HAP-1 (cell line): ENCODE measurements around the gene NECTIN2.
"Not testable (repeated sequence)": the region's sequence is repeated elsewhere in the genome, so short reads cannot be mapped to it uniquely, and the experiment has no call there.

ENCODE experiments used
- DNase-seq, 2 experiments: peaks; one replicate each; pipeline ENCODE4 v3.0.0-alpha.2; 2016 to 2020; ENCODE audit warnings: low spot score in 2 of 2
- H3K27me3 ChIP-seq: fragments of 250-450 bp; sonication (Bioruptor Pico); 2 replicates; pipeline ENCODE4 v1.5.1; 2020; ENCODE audit warnings: low read depth, mild to moderate bottlenecking, moderate library complexity
- H3K36me3 ChIP-seq: fragments of 250-450 bp; sonication (Bioruptor Pico); replicated peaks from 2 replicates; pipeline ENCODE4 v1.5.1; 2020; ENCODE audit warnings: mild to moderate bottlenecking
- H3K4me1 ChIP-seq: fragments of 250-450 bp; sonication (Bioruptor Pico); 2 replicates; pipeline ENCODE4 v1.5.1; 2020; ENCODE audit warnings: mild to moderate bottlenecking
- H3K4me3 ChIP-seq: fragments of 250-450 bp; sonication (Bioruptor Pico); 2 replicates; pipeline ENCODE4 v1.5.1; 2020; ENCODE audit warnings: mild to moderate bottlenecking, moderate library complexity
- H3K9me3 ChIP-seq: fragments of 250-450 bp; sonication (Bioruptor Pico); 2 replicates; pipeline ENCODE4 v1.5.1; 2020; ENCODE audit warnings: mild to moderate bottlenecking, moderate library complexity
- in situ Hi-C: fragments of 300-500 bp; cut with MboI; formaldehyde crosslinking; loops from 3 replicates; pipeline ENCODE4 v1.14.3; 2020; ENCODE audit warnings: low sequenced_read_pairs, inconsistent platforms, mixed read lengths

NECTIN2 gene

DNA sequence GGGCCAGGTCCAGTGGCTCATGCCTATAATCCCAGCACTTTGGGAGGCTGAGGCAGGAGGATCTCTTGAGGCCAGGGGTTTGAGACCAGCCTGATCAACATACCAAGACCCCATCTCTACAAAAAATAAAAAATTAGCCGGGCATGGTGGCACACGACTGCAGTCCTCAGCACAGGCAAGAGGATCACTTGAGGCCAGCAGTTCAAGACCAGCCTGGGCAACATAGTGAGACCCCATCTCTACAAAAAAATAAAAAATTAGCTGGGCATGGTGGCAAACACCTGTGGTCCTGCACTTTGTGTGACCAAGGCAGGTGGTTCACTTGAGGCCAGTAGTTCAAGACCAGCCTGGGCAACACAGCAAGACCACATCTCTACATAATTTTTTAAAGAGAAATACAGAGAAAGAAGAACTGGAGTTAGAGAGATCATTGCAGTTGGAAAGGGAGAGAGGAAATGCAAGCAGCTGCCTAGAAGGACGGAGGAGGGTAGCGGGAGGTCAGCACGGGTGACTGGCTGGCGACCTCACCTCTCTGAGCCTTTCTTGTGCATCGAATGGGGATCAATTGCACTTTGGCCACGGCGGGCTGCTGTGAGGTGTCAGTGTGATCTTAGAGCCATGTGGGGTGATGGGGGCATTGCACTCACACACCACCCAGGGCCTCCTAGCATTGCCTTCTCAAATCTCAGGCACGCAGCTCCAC is 23.3 kb upstream of the NECTIN2 start:
- Histone ChIP-seq H3K4me1 (no peaks in the 10 kb centered on the region), H3K36me3 (no peaks in the 10 kb centered on the region), H3K4me3 (no peak overlapping the region), H3K27me3 (peaks cover 5% of the 10 kb centered on the region; the same call in 1 of the 2 replicates), H3K9me3 (no peaks in the 10 kb centered on the region)
- no peak for DNase-seq
- in situ Hi-C loops: no loop called here

DNA sequence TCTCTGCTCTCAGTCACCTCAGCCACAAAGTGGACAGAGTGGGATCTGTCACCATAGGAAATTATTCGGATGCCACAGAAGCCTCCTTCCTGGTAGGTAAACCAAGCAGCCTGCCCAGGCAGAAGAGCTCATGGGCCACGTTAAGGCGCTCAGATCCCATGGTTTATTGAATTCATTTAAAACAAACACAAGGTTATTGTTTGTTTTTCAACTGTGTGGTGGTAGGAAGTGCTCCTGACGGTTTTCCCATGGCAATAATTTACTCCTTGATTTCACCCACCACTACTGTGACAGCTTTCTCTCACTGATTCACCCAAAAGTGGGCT is 22.8 kb upstream of the NECTIN2 start:
- no peaks in the 10 kb centered on the region for H3K4me1 ChIP-seq
- no peaks in the 10 kb centered on the region for H3K36me3 ChIP-seq
- peaks cover 5% of the 10 kb centered on the region; the same call in 1 of the 2 replicates for H3K27me3 ChIP-seq
- no peak overlapping the region for H3K4me3 ChIP-seq
- in situ Hi-C loops: no loop called here
- no peak for DNase-seq
- no peaks in the 10 kb centered on the region for H3K9me3 ChIP-seq

DNA sequence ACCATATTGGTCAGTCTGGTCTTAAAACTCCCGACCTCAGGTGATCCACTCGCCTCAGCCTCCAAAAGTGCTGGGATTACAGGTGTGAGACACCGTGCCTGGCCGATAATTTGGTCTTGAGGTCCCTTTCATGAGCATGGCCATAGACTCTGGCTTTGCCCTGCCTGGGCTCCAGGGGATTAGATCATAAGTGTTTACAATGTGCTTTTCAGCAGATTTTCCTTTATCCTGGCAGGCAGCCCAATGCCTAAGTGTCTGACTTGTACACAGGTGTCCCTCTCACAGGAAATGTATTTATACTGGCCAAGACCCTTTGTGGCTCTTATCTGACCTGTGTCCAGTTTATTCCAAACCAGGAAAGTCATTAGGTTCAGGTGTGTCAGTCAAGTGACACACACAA is 21.3 kb upstream of the NECTIN2 start:
- no peaks in the 10 kb centered on the region for H3K9me3 ChIP-seq
- H3K27me3 ChIP-seq: peaks cover 5% of the 10 kb centered on the region; the same call in 1 of the 2 replicates
- no peak overlapping the region for H3K4me3 ChIP-seq
- H3K4me1 ChIP-seq: no peaks in the 10 kb centered on the region
- DNase-seq: no peak
- in situ Hi-C loops: no loop called here
- H3K36me3 ChIP-seq: no peaks in the 10 kb centered on the region

- H3K27me3 ChIP-seq, H3K9me3 ChIP-seq, H3K4me3 ChIP-seq, H3K36me3 ChIP-seq, H3K4me1 ChIP-seq, DNase-seq, in situ Hi-C loops: not testable (repeated sequence)
These were observed 13.2 kb upstream of the NECTIN2 start for GRCh38 chr19:44832875-44833274.

DNA sequence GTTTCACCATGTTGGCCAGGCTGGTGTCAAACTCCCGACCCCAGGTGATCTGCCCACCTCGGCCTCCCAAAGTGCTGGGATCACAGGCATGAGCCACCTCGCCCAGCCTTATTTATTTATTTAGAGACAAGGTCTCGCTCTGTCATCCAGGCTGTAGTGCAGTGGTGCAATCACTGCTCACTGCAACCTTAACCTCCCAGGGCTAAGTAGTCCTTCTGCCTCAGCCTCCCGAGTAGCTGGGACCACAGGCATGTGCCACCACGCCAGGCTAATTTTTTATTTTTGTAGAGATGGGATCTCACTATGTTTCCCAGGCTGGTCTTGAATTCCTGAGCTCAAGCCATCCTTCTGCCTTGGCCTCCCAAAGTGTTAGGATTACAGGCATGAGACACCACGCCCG is 11.7 kb upstream of the NECTIN2 start:
- DNase-seq, H3K9me3 ChIP-seq, H3K4me1 ChIP-seq, H3K27me3 ChIP-seq, in situ Hi-C loops, H3K4me3 ChIP-seq, H3K36me3 ChIP-seq: not testable (repeated sequence)

DNA sequence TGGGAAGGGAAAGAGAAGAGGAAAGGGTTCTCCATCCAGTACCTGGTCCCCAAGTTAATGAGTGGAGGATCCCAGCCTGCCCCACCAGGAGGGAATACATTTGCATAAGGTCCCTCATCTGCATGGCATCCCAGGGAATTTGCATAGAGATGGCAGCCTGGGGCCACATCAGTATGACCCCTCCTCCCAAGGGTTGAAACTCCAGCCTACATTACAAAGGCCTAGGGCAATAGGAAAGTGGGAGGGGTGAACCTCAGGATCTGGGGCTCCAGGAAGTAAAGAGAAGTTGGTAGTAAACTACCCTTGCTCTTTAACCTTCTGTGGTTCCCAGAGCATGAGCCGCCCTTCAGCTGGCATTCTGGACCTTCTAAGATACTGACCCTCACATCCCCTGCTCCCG is 6.8 kb upstream of the NECTIN2 start:
- Histone ChIP-seq H3K36me3 (no peaks in the 10 kb centered on the region), H3K4me1 (no peaks in the 10 kb centered on the region; the same call in 1 of the 2 replicates), H3K9me3 (no peaks in the 10 kb centered on the region; the same call in 1 of the 2 replicates), H3K4me3 (no peak overlapping the region), H3K27me3 (no peaks in the 10 kb centered on the region; the same call in 1 of the 2 replicates)
- DNase-seq: no peak
- in situ Hi-C loops: loop anchor here (5.0 kb wide), 1 partner anchor 42 kb away; no protein-coding TSS in a partner anchor

DNA sequence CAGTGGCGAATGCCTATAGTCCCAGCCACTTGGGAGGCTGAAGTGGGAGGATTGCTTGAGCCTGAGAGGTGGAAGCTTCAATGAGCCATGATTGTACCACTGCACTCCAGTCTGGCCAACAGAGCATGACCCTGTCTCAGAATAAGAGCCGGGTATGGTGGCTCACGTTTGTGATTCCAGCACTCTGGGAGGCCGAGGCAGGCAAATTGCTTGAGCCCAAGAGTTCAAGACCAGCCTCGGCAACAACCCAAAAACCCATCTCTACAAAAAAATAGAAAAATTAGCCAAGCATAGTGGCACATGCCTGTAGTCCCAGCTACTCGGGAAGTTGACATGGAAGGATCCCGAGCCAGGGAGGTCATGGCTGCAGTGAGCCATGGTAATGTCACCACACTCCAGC is 5.3 kb upstream of the NECTIN2 start:
- Histone ChIP-seq H3K27me3 (no peaks in the 10 kb centered on the region), H3K36me3 (no peaks in the 10 kb centered on the region), H3K4me3 (no peak overlapping the region), H3K4me1 (peaks cover 6% of the 10 kb centered on the region), H3K9me3 (no peaks in the 10 kb centered on the region; the same call in 1 of the 2 replicates)
- in situ Hi-C loops: loop anchor here (10.0 kb wide), 2 partner anchors 116 to 266 kb away; no protein-coding TSS in a partner anchor
- no peak for DNase-seq

- no peak for DNase-seq
- Histone ChIP-seq H3K36me3 (no peaks in the 10 kb centered on the region; the same call in 1 of the 2 replicates), H3K27me3 (no peaks in the 10 kb centered on the region), H3K4me1 (peaks cover 6% of the 10 kb centered on the region), H3K4me3 (no peak overlapping the region), H3K9me3 (no peaks in the 10 kb centered on the region; the same call in 1 of the 2 replicates)
- in situ Hi-C loops: loop anchor here (10.0 kb wide), 2 partner anchors 116 to 266 kb away; no protein-coding TSS in a partner anchor
These were observed 4.9 kb upstream of the NECTIN2 start for GRCh38 chr19:44841231-44841630.

DNA sequence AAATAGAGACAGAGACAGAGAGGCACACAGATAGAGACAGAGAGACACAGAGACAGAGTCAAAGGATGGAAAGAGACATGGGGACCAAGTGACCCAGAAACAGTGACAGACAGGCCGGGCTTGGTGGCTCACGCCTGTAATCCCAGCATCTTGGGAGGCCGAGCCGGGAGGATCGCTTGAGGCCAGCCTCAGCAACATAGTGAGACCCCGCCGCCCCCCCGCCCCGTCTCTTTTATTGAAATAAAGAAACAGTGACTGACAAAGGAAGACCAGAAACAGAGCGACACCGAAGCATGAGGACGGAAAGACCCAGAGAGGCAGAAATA is 848 bp upstream of the NECTIN2 start:
- H3K27me3 ChIP-seq: no peaks in the 10 kb centered on the region
- peaks cover 19% of the 10 kb centered on the region for H3K4me1 ChIP-seq
- H3K9me3 ChIP-seq: no peaks in the 10 kb centered on the region; the same call in 1 of the 2 replicates
- peaks cover 7% of the 10 kb centered on the region for H3K36me3 ChIP-seq
- DNase-seq: no peak
- peak overlapping the region; percentile 47 for H3K4me3 ChIP-seq
- in situ Hi-C loops: loop anchor here (10.0 kb wide), 2 partner anchors 120 to 270 kb away; no protein-coding TSS in a partner anchor

- in situ Hi-C loops: loop anchor here (10.0 kb wide), 2 partner anchors 122 to 272 kb away; no protein-coding TSS in a partner anchor
- Histone ChIP-seq H3K9me3 (no peaks in the 10 kb centered on the region; the same call in 1 of the 2 replicates), H3K36me3 (peaks cover 9% of the 10 kb centered on the region), H3K4me3 (peak overlapping the region; percentile 94), H3K4me1 (peaks cover 19% of the 10 kb centered on the region), H3K27me3 (no peaks in the 10 kb centered on the region)
- peak; percentile 6 to 69 for DNase-seq
These were observed 502 bp downstream of the NECTIN2 start for GRCh38 chr19:44846455-44847143.

DNA sequence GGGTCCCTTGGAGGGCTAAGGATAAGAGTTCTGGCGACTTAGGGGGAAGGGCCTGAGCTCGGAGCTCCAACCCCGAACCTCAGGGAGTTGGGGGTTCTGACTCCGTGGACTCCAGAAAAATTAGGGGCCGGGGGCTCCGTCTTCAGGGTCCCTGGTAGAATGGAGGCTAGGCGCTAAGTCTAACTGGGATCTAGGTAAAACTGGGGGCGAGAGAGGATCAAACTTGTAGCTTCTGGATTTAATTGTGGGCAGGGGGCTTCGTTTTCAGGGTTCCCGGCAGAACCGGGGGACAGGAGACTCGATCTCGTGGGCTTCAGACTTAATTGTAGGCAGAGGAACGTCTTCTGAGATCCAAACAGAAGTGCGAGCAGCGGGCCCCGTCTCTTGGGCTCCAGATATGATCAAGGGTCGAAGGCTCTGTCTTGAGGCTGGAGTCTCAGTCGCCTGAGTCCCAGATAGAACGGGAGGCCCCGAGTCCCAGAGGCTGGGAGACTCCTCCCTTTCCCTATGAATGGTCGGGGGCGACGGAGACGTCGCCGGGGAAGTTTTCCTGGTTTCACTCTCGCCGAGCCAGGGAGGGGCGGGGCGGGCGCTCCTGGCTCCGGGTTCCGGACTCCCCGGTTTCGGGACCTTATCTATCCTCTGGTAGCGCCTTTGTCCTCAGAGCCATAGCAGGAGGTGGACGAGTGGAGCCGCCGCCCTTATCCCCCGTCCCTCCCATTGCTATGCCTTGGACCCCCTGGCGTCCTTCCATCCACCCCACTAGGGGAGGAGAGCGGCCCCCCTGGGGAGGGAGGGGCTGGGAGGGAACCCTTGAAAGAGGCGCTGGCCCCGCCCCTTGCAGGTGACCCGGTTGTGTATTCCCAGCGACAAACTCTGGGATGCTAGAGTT is 1.3 kb downstream of the NECTIN2 start:
- no peaks in the 10 kb centered on the region for H3K9me3 ChIP-seq
- in situ Hi-C loops: loop anchor here (10.0 kb wide), 2 partner anchors 123 to 273 kb away; no protein-coding TSS in a partner anchor
- H3K4me1 ChIP-seq: peaks cover 19% of the 10 kb centered on the region
- peak; percentile 45 to 82 for DNase-seq
- H3K36me3 ChIP-seq: peaks cover 9% of the 10 kb centered on the region
- peak overlapping the region; percentile 94 for H3K4me3 ChIP-seq
- no peaks in the 10 kb centered on the region for H3K27me3 ChIP-seq

GRCh38 chr19:44848036-44848811 is 2.1 kb downstream of the NECTIN2 start:
- in situ Hi-C loops: loop anchor here (10.0 kb wide), 2 partner anchors 123 to 273 kb away; no protein-coding TSS in a partner anchor
- DNase-seq: peak in 1 of 2 experiments; percentile 50
- Histone ChIP-seq H3K4me3 (peak overlapping the region; percentile 94), H3K4me1 (peaks cover 19% of the 10 kb centered on the region), H3K9me3 (no peaks in the 10 kb centered on the region), H3K27me3 (no peaks in the 10 kb centered on the region), H3K36me3 (peaks cover 9% of the 10 kb centered on the region)
